ENCODE results near the gene MRPL1.

The MRPL1 gene

GRCh38 chr4:77996076-77996475, 133.4 kb downstream of the MRPL1 start:
- H3K27ac Mint-ChIP-seq = no peak overlapping the region
- no peaks in the 10 kb centered on the region for H3K4me1 Mint-ChIP-seq (ENCODE audit: low read depth)
- H3K27me3 Mint-ChIP-seq = no peaks in the 10 kb centered on the region
- no peaks in the 10 kb centered on the region for H3K36me3 Mint-ChIP-seq (ENCODE audit: low read depth)
- no peaks in the 10 kb centered on the region for H3K9me3 Mint-ChIP-seq
- intact Hi-C loops (cut with micrococcal nuclease) = no loop called here
- H3K4me3 Mint-ChIP-seq = no peak overlapping the region

DNA sequence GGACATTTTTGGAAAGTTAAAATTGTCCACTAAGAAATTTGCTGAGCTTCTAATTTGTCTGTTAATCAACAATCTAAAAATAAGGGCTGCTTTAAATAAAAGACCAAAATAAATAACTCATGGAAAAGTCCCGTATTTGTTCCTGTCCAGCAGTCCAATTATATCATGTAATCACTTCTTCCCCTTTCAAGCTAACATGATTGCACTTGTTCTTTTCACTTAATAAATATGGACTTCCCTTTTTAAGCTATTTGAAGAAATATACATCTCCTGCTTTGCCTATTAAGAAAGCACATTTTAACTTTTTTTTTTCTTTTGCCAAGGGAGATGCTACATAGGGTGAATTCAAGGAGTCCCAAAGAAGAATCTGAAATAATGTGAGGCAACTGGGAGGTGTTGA, 138.9 kb downstream of the MRPL1 start:
- H3K27me3 Mint-ChIP-seq = no peaks in the 10 kb centered on the region
- peaks cover 7% of the 10 kb centered on the region for H3K4me1 Mint-ChIP-seq (ENCODE audit: low read depth)
- H3K27ac Mint-ChIP-seq = no peak overlapping the region
- no peak overlapping the region for H3K4me3 Mint-ChIP-seq
- H3K36me3 Mint-ChIP-seq (ENCODE audit: low read depth) = no peaks in the 10 kb centered on the region
- H3K9me3 Mint-ChIP-seq = no peaks in the 10 kb centered on the region
- intact Hi-C loops (cut with micrococcal nuclease) = no loop called here

- no peak overlapping the region for H3K27ac Mint-ChIP-seq
- no peaks in the 10 kb centered on the region for H3K27me3 Mint-ChIP-seq
- intact Hi-C loops (cut with micrococcal nuclease) = no loop called here
- no peaks in the 10 kb centered on the region for H3K9me3 Mint-ChIP-seq
- H3K36me3 Mint-ChIP-seq (ENCODE audit: low read depth) = no peaks in the 10 kb centered on the region
- H3K4me3 Mint-ChIP-seq = no peak overlapping the region
- peaks cover 7% of the 10 kb centered on the region for H3K4me1 Mint-ChIP-seq (ENCODE audit: low read depth)
Observed at GRCh38 chr4:78002260-78002659, 139.6 kb downstream of the MRPL1 start.
